ENCODE measurements around the gene MYO5A.

MYO5A gene

GRCh38 chr15:52421029-52421428, 107.7 kb downstream of the MYO5A start:
- Histone ChIP-seq H3F3A (ENCODE audit: insufficient read depth, low read length) (no peaks in the 10 kb centered on the region), H3K4me3 (ENCODE audit: low read length) (no peak overlapping the region), H3K9me2 (replicated peaks; ENCODE audit: insufficient read depth, low read length) (no peaks in the 10 kb centered on the region), H3K4me1 (ENCODE audit: low read length) (peaks cover 9% of the 10 kb centered on the region), H3K9me3 (replicated peaks; ENCODE audit: insufficient read depth, low read length) (no peaks in the 10 kb centered on the region), H3K9ac (ENCODE audit: low read length) (no peak overlapping the region), H2AFZ (ENCODE audit: low read length) (no peak overlapping the region), H3K4me2 (ENCODE audit: low read depth, low read length) (no peak overlapping the region), H3K79me2 (ENCODE audit: low read length) (peaks cover 41% of the 10 kb centered on the region), H3K27me3 (replicated peaks; ENCODE audit: insufficient read depth, low read length) (no peaks in the 10 kb centered on the region), H4K20me1 (ENCODE audit: insufficient read depth, low read length) (no peaks in the 10 kb centered on the region), H3K36me3 (replicated peaks; ENCODE audit: insufficient read depth, low read length) (no peaks in the 10 kb centered on the region; the same call in 1 of the 2 replicates), H3K27ac (ENCODE audit: low read length) (no peak overlapping the region)
- no peak for DNase-seq
- no peak for TF ChIP-seq EZH2phosphoT487 (IDR thresholded peaks at IDR 0.05; ENCODE audit: low read length)
- TF ChIP-seq CTCF (IDR thresholded peaks at IDR 0.05; ENCODE audit: low read length) = no peak
- TF ChIP-seq EZH2 (optimal IDR thresholded peaks at IDR 0.05; ENCODE audit: low read depth, low read length) = no peak

DNA sequence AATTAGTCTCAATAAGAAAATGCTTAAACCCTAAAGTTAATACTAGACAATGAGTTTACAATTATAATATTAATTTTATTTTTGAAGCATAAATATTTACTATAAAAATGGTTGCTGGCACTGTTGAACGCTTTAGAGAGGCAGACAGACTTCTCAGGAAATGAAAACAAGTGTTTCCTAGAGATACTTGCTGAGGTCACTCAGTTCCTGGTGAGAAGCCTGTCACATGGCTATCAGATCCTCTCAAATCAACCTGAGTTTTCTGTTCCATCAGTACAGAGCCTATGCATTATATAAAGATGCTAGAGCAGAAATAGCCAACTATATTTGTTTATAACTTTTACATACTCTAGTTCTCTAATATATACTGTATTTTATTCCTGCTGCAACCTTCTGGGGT, 109.2 kb downstream of the MYO5A start:
- Histone ChIP-seq H3K27ac (ENCODE audit: low read length) (no peak overlapping the region), H3K9me2 (replicated peaks; ENCODE audit: insufficient read depth, low read length) (no peaks in the 10 kb centered on the region), H3K4me3 (ENCODE audit: low read length) (no peak overlapping the region), H4K20me1 (ENCODE audit: insufficient read depth, low read length) (no peaks in the 10 kb centered on the region), H3K9me3 (replicated peaks; ENCODE audit: insufficient read depth, low read length) (no peaks in the 10 kb centered on the region), H3K4me2 (ENCODE audit: low read depth, low read length) (no peak overlapping the region), H3K9ac (ENCODE audit: low read length) (no peak overlapping the region), H3F3A (ENCODE audit: insufficient read depth, low read length) (no peaks in the 10 kb centered on the region), H3K27me3 (replicated peaks; ENCODE audit: insufficient read depth, low read length) (no peaks in the 10 kb centered on the region), H3K36me3 (replicated peaks; ENCODE audit: insufficient read depth, low read length) (no peaks in the 10 kb centered on the region; the same call in 1 of the 2 replicates), H2AFZ (ENCODE audit: low read length) (no peak overlapping the region), H3K79me2 (ENCODE audit: low read length) (peaks cover 41% of the 10 kb centered on the region), H3K4me1 (ENCODE audit: low read length) (peaks cover 9% of the 10 kb centered on the region)
- DNase-seq = peak; percentile 27
- TF ChIP-seq EZH2phosphoT487 (IDR thresholded peaks at IDR 0.05; ENCODE audit: low read length) (no peak), CTCF (IDR thresholded peaks at IDR 0.05; ENCODE audit: low read length) (no peak), EZH2 (optimal IDR thresholded peaks at IDR 0.05; ENCODE audit: low read depth, low read length) (no peak)

DNA sequence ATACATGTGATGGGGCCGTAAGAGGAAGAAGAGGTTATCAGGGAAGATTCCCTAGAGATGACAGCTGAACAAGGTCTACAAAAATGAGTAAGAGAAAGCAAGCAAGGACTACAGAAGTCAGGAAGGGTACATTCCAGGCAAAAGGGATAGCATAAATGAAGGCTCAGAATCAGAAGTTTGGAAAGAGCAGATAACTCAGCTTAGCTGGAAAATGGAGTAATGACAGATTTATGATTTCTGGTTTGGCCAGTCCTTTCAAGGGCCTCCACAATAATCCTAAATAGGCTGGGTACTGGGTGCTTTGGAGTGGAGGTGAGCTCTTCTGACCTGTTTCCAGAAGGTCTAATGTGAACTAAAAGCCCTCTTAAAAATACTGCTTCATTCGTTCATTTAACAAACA, 110.7 kb downstream of the MYO5A start:
- no peak for DNase-seq
- no peak overlapping the region for H3K9ac ChIP-seq (ENCODE audit: low read length)
- no peaks in the 10 kb centered on the region for H4K20me1 ChIP-seq (ENCODE audit: insufficient read depth, low read length)
- H3K36me3 ChIP-seq (replicated peaks; ENCODE audit: insufficient read depth, low read length) = no peaks in the 10 kb centered on the region
- H3K4me3 ChIP-seq (ENCODE audit: low read length) = no peak overlapping the region
- H3K4me2 ChIP-seq (ENCODE audit: low read depth, low read length) = no peak overlapping the region
- H3K79me2 ChIP-seq (ENCODE audit: low read length) = peaks cover 40% of the 10 kb centered on the region
- TF ChIP-seq EZH2phosphoT487 (IDR thresholded peaks at IDR 0.05; ENCODE audit: low read length) = no peak
- TF ChIP-seq CTCF (IDR thresholded peaks at IDR 0.05; ENCODE audit: low read length) = no peak
- no peak for TF ChIP-seq EZH2 (optimal IDR thresholded peaks at IDR 0.05; ENCODE audit: low read depth, low read length)
- no peak overlapping the region for H3K27ac ChIP-seq (ENCODE audit: low read length)
- peaks cover 9% of the 10 kb centered on the region for H3K4me1 ChIP-seq (ENCODE audit: low read length)
- H3K9me2 ChIP-seq (replicated peaks; ENCODE audit: insufficient read depth, low read length) = no peaks in the 10 kb centered on the region
- no peaks in the 10 kb centered on the region for H3K27me3 ChIP-seq (replicated peaks; ENCODE audit: insufficient read depth, low read length)
- H3F3A ChIP-seq (ENCODE audit: insufficient read depth, low read length) = no peaks in the 10 kb centered on the region
- H3K9me3 ChIP-seq (replicated peaks; ENCODE audit: insufficient read depth, low read length) = no peaks in the 10 kb centered on the region
- H2AFZ ChIP-seq (ENCODE audit: low read length) = no peak overlapping the region

Data from MM.1S (cell line).